Left ventricle myocardium superior (tissue), 1 donor: ENCODE data around the gene TMEM51. TPM values are rescaled to one million over a fixed set of nuclear protein-coding genes. Genes with fewer than 3 reads are reported as not detected.

Experiments used
- ATAC-seq: fragments of 200-7000 bp; cut with Tn5 transposase; one replicate; pipeline ENCODE4 v1.9.1; 2020; ENCODE audit warnings: mild to moderate bottlenecking, moderate library complexity
- DNase-seq: peaks from one replicate; pipeline ENCODE4 v3.0.0-alpha.2; 2020
- intact Hi-C: fragments of 100-400 bp; cut with micrococcal nuclease; formaldehyde crosslinking; loops from one replicate; pipeline ENCODE4 v1.11.0; 2022
- total RNA-seq: library from RNA; stranded (reverse); fragmentation: NEBNext Ultra II Directional; extraction: Animal tissue kit (Norgen Biotek cat#: 25700); gene quantifications from one replicate; pipeline ENCODE4 v1.2.1, GENCODE V29; 2021
- donor health status: DM: no; HTN: yes; CAD: no; lungs with severe emphysema.

The TMEM51 gene
- total RNA-seq, 1 donor from 2014 or later: 4.9 TPM

DNA sequence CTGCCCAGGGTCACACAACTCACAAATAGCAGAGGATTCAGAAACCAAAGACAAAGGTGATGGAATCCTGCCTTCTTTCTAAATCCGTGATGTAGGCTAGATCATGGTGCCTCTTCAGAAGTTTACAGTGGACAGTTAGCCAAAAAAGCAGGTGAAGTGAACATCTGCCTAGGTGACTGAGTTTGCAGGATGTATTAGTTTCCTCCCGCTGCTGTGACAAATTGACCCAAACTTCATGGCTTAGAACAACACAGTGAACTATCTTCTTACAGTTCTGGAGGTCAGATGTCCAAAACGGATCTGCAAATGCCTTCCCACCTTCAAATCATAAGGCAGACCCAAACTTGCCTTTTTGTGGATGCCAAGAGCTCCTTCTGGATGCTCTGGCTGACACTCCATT lies 3.2 kb upstream of the TMEM51 start:
- no peak for ATAC-seq
- no peak for DNase-seq
- intact Hi-C loops: loop anchor here (10.0 kb wide), 1 partner anchor 124 kb away; no protein-coding TSS in a partner anchor

- intact Hi-C loops: loop anchor here (10.0 kb wide), 1 partner anchor 123 kb away; no protein-coding TSS in a partner anchor
- DNase-seq (no peak), ATAC-seq (no peak)
These were observed 2.2 kb upstream of the TMEM51 start for GRCh38 chr1:15151377-15151806.

DNA sequence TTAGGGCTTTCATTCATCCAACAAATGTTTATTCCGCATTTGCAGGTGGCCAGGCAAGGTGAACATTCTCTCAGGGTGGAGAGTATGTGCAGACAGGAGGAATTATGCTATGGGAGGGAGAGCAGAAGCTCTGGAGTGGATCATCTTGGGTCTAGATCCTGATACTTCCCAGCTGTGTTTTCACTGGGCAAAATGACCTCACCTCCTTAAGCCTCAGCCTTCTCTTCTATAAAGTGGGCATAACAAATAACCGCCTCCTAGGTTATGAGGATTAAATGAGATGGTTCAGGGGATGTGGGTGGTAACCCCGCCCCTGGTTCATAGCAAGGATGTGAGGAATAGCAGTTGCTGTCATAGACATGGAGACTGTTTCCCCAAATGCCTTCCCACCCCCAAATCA lies 1.7 kb upstream of the TMEM51 start:
- ATAC-seq (no peak), DNase-seq (no peak)
- intact Hi-C loops: loop anchor here (10.0 kb wide), 1 partner anchor 123 kb away; no protein-coding TSS in a partner anchor

DNA sequence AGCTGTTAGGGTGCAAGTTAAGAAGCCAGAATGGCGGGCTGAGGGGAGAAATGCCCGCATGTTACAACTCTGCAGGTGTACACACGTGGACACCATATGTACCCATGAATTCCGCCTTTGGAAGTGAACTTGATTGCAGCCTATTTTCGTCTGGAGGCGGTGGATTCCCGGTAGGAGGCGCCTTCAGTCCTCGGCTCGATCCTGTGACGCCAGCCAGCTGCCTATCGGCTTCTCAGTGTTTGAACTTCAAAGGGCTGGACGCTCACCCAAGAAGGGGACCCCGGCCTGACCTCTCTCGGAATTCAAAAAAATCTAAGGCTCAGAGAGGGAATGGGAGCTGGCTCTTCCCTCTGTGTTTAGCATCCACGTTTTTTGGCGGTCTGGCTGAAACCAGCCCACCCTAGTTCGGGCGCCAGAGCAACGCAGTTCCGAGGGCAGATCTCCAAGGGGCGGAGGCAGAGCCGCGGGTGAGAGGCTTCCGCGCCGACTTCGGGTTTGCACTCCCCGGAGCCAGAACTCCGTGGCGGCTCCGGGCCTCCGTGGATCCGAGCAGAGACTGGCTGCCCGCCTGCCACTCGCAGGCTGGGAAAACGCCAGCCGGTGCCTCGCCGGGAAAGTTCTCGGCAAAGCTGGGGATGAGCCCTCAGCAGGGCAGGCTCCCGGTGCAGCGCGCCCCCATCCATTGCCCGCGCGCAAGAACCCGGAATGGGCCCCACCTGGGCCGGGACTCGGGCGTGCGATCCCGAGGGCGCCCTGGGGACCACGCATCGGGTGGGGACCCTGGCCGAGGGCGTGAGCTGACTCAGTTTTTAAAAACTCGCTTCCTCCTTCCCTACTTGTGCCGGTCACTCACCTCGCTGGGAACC lies 996 bp upstream of the TMEM51 start:
- peak; percentile 87 for DNase-seq
- ATAC-seq: peak; percentile 72
- intact Hi-C loops: loop anchor here (10.0 kb wide), 1 partner anchor 122 kb away; no protein-coding TSS in a partner anchor

DNA sequence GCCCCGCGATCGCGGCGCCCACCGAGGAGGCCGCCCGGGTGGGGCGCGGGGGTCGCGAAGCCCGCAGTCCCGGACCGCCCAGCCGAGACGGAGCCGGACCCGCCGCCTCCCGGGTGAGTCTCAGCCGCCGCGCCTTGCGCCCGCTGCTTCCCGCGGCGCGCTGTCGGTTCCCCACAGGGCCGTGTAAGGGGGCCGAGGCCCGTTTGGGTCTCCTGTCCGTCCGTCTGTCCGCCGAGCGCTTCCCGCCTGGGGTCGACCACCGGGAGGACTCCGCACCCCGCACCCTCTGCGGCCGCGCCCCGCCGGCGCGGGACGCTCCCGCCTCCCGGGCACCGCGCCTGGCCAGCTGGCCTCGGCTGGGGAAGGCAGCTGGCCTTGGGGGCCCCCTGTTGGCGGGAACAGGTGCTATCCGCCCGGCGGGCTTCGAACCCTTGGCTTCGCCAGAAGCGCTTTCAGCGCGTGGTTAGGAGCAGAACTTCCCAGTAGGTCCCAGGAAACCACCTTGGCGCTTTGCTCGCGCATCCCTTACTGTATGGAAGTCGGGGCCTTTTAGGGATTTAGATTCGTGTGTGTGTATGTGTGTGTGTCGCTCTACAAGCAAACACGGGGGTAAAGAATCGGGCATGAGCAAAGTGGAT lies 414 bp downstream of the TMEM51 start:
- peak; percentile 65 for ATAC-seq
- intact Hi-C loops: loop anchor here (10.0 kb wide), 1 partner anchor 121 kb away; no protein-coding TSS in a partner anchor
- peak; percentile 85 for DNase-seq

GRCh38 chr1:15154480-15155036 lies 1.0 kb downstream of the TMEM51 start:
- ATAC-seq: no peak
- intact Hi-C loops: loop anchor here (10.0 kb wide), 1 partner anchor 120 kb away; no protein-coding TSS in a partner anchor
- peak; percentile 53 for DNase-seq

DNA sequence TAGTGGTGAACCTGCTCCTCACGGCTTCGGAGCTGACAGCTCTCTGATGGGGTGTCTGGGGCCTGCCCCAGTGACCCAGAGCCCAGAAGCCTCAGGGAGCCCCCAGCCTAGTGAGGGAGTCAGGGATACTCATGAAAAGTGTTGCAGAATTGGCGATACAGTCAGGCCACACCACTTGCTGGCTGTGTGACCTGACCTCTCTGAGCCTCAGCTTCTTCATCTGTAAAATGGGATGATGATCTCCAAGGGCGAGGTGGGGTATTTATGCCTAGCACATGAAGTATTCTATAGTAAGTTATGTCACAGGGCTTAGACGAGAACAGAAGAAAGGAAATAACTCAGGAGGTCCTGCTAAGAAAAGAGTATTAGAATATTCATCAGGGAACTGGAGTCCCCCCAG lies 1.6 kb downstream of the TMEM51 start:
- intact Hi-C loops: loop anchor here (10.0 kb wide), 1 partner anchor 120 kb away; no protein-coding TSS in a partner anchor
- ATAC-seq (no peak), DNase-seq (no peak)

GRCh38 chr1:15155888-15156741 lies 2.6 kb downstream of the TMEM51 start:
- ATAC-seq (no peak), DNase-seq (peak; percentile 36)
- intact Hi-C loops: loop anchor here (10.0 kb wide), 1 partner anchor 119 kb away; no protein-coding TSS in a partner anchor

GRCh38 chr1:15156807-15157380 lies 3.3 kb downstream of the TMEM51 start:
- no peak for DNase-seq
- ATAC-seq: no peak
- intact Hi-C loops: loop anchor here (10.0 kb wide), 1 partner anchor 118 kb away; no protein-coding TSS in a partner anchor

- ATAC-seq (no peak), DNase-seq (no peak)
- intact Hi-C loops: loop anchor here (10.0 kb wide), 1 partner anchor 117 kb away; no protein-coding TSS in a partner anchor
These were observed 4.2 kb downstream of the TMEM51 start for GRCh38 chr1:15157524-15158399.

- ATAC-seq: no peak
- intact Hi-C loops: loop anchor here (10.0 kb wide), 1 partner anchor 116 kb away; no protein-coding TSS in a partner anchor
These were observed 5.1 kb downstream of the TMEM51 start for GRCh38 chr1:15158506-15159165.

GRCh38 chr1:15159166-15159555 lies 5.6 kb downstream of the TMEM51 start:
- DNase-seq (no peak), ATAC-seq (no peak)
- intact Hi-C loops: loop anchor here (10.0 kb wide), 1 partner anchor 116 kb away; no protein-coding TSS in a partner anchor

More at GRCh38 chr1:15158506-15159165, 5.1 kb downstream of the TMEM51 start:
- DNase-seq: no peak

DNA sequence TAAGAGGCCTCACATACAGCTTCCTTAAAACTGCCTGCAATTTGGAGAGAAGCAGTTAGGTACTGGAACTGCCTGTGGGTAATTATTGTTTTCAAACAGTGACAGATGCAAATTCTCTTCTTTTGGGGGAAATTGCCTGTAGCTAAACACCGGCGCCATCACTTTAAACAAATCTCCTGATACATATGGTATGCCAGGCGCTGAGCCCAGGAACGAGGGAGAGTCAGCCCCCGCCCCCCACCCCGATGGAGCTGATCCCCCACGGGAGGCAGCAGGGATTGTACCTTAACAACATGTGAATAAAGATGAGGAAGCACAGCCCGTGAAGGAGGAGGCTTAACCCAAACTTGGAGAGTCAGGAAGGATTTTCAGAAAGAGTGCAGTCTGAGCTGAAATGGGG lies 7.1 kb downstream of the TMEM51 start:
- intact Hi-C loops: no loop called here
- DNase-seq (no peak), ATAC-seq (no peak)

- no peak for DNase-seq
- no peak for ATAC-seq
- intact Hi-C loops: no loop called here
These were observed 13.8 kb downstream of the TMEM51 start for GRCh38 chr1:15167386-15167785.

GRCh38 chr1:15168479-15168878 lies 14.9 kb downstream of the TMEM51 start:
- DNase-seq (no peak), ATAC-seq (no peak)
- intact Hi-C loops: no loop called here

- no peak for ATAC-seq
- DNase-seq: no peak
- intact Hi-C loops: no loop called here
These were observed 16.5 kb downstream of the TMEM51 start for GRCh38 chr1:15170071-15170470.
